Measurements from ENCODE around the gene CHD2. TPM values are rescaled to one million over a fixed set of nuclear protein-coding genes. Genes with fewer than 3 reads are reported as not detected.

The CHD2 gene
- total and polyA plus RNA-seq, 10 of the 15 experiments (the other 5 are each of a cell fraction or from before 2014, with no cell fraction given), result 38.1 to 94.7 (median 63.3) TPM

DNA sequence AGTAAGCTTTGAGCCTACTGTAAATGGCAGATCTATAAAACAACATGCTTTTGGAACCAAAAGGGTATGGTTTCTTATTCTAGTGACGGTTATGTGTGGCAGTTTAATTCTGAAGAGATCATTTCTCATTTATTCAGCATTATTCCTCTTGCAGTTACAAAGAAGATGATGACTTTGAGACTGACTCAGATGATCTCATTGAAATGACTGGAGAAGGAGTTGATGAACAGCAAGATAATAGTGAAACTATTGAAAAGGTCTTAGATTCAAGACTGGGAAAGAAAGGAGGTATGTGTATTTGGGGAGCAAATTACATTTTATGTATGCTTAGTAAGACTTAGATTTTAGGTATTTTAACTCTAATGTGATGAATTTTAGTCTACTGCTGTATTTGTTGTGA lies 41.5 kb downstream of the CHD2 start:
- H4K20me1 ChIP-seq (ENCODE audit: control insufficient read depth, insufficient read depth), result no peaks in the 10 kb centered on the region
- FAIRE-seq (no peak), DNase-seq (ENCODE audit: low read depth, low spot score) (no peak), ATAC-seq (no peak)
- H3K4me2 ChIP-seq (ENCODE audit: control insufficient read depth, insufficient read depth), result no peak overlapping the region
- TF ChIP-seq NRF1 (conservative IDR thresholded peaks at IDR 0.05; ENCODE audit: low read depth, low read length) (no peak), SUPT20H (IDR thresholded peaks at IDR 0.05; ENCODE audit: borderline replicate concordance, control insufficient read depth, low read depth, low read length) (no peak), CREB1 (IDR thresholded peaks at IDR 0.05; ENCODE audit: low read depth) (no peak), MTA3 (IDR thresholded peaks at IDR 0.05; ENCODE audit: borderline replicate concordance, low read length) (no peak), STAT1 (conservative IDR thresholded peaks at IDR 0.05) (no peak), CBX5 (IDR thresholded peaks at IDR 0.05; ENCODE audit: low read depth) (no peak), RB1 (IDR thresholded peaks at IDR 0.05; ENCODE audit: borderline replicate concordance) (no peak), TAF1 (IDR thresholded peaks at IDR 0.05; ENCODE audit: borderline replicate concordance, low read depth, low read length) (no peak), HDGF (IDR thresholded peaks at IDR 0.05) (no peak), TARDBP (IDR thresholded peaks at IDR 0.05; ENCODE audit: borderline replicate concordance) (no peak)
- TF ChIP-seq, protein P1, sequence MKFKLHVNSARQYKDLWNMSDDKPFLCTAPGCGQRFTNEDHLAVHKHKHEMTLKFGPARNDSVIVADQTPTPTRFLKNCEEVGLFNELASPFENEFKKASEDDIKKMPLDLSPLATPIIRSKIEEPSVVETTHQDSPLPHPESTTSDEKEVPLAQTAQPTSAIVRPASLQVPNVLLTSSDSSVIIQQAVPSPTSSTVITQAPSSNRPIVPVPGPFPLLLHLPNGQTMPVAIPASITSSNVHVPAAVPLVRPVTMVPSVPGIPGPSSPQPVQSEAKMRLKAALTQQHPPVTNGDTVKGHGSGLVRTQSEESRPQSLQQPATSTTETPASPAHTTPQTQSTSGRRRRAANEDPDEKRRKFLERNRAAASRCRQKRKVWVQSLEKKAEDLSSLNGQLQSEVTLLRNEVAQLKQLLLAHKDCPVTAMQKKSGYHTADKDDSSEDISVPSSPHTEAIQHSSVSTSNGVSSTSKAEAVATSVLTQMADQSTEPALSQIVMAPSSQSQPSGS (IDR thresholded peaks at IDR 0.05; ENCODE audit: low read length), result no peak
- TF ChIP-seq, protein P2, sequence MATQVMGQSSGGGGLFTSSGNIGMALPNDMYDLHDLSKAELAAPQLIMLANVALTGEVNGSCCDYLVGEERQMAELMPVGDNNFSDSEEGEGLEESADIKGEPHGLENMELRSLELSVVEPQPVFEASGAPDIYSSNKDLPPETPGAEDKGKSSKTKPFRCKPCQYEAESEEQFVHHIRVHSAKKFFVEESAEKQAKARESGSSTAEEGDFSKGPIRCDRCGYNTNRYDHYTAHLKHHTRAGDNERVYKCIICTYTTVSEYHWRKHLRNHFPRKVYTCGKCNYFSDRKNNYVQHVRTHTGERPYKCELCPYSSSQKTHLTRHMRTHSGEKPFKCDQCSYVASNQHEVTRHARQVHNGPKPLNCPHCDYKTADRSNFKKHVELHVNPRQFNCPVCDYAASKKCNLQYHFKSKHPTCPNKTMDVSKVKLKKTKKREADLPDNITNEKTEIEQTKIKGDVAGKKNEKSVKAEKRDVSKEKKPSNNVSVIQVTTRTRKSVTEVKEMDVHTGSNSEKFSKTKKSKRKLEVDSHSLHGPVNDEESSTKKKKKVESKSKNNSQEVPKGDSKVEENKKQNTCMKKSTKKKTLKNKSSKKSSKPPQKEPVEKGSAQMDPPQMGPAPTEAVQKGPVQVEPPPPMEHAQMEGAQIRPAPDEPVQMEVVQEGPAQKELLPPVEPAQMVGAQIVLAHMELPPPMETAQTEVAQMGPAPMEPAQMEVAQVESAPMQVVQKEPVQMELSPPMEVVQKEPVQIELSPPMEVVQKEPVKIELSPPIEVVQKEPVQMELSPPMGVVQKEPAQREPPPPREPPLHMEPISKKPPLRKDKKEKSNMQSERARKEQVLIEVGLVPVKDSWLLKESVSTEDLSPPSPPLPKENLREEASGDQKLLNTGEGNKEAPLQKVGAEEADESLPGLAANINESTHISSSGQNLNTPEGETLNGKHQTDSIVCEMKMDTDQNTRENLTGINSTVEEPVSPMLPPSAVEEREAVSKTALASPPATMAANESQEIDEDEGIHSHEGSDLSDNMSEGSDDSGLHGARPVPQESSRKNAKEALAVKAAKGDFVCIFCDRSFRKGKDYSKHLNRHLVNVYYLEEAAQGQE (IDR thresholded peaks at IDR 0.05; ENCODE audit: low read depth, low read length), result no peak
- peaks cover 3% of the 10 kb centered on the region; the same call in 2 of the 3 replicates for H3K9me3 ChIP-seq (replicated peaks; ENCODE audit: control insufficient read depth, insufficient read depth, low read length)
- SMC1A ChIA-PET (ENCODE audit: uncharacterized antibody, unreplicated experiment), result interaction anchor here (0.6 to 1.6 kb wide), 4 partner anchors 17 to 144 kb away, joined by 3 to 5 read pairs (median 4); no protein-coding TSS in a partner anchor
- CTCF ChIA-PET, result interaction anchor here (1.4 kb wide), 1 partner anchor 14 kb away, joined by 3 read pairs; no protein-coding TSS in a partner anchor
- in situ Hi-C loops (cut with MboI) (loop anchor here (5.0 kb wide), 1 partner anchor 36 kb away; no protein-coding TSS in a partner anchor), intact Hi-C loops (cut with micrococcal nuclease; ENCODE audit: unreplicated experiment) (no loop called here)
- no TSS peak for BruUV-seq (replicated peaks)
- H3K4me3 ChIP-seq, result no peak overlapping the region
- 100% methylated on average over 1 of the region's 1 CpG for whole genome bisulfite sequencing (ENCODE audit: insufficient coverage, insufficient replicate concordance, low lambda C conversion rate, missing lambda C conversion rate)
- POLR2A ChIA-PET, result no interaction called here
- no peaks in the 10 kb centered on the region for H3K79me2 ChIP-seq (ENCODE audit: control insufficient read depth, insufficient read depth, low read length)
- no peaks in the 10 kb centered on the region for H3K27me3 ChIP-seq (replicated peaks in 1 of 2; ENCODE audit: control insufficient read depth in 2 of 2, insufficient read depth in 2 of 2, low read length in 1 of 2)
- H3K9ac ChIP-seq (ENCODE audit: control insufficient read depth, insufficient read depth, low read length), result no peak overlapping the region
- no peaks in the 10 kb centered on the region for H3K4me1 ChIP-seq (ENCODE audit: control insufficient read depth, insufficient read depth, low read length)
- H2AFZ ChIP-seq (ENCODE audit: control insufficient read depth, low read depth, low read length), result no peak overlapping the region
- RAD21 ChIA-PET (ENCODE audit: unreplicated experiment), result no interaction called here
- no peak overlapping the region for H3K27ac ChIP-seq (ENCODE audit: control insufficient read depth, insufficient read depth)
- H3K36me3 ChIP-seq (ENCODE audit: control insufficient read depth in 2 of 2, insufficient read depth in 2 of 2, low read length in 1 of 2), result peaks cover 12 to 71% of the 10 kb centered on the region in 2 experiments

All from GM12878 (cell line).